ENCODE data around the gene HOXA7.

HOXA7 gene

GRCh38 chr7:27113991-27114769, 42.3 kb downstream of the HOXA7 start (continued):
- TF ChIP-seq ZNF398 (tag by site-specific recombination; IDR thresholded peaks at IDR 0.05), result peak; percentile 97
- TF ChIP-seq KLF1 (tag by site-specific recombination; IDR thresholded peaks at IDR 0.05), result no peak
- TF ChIP-seq GLIS2 (tag by site-specific recombination; IDR thresholded peaks at IDR 0.05), result peak; percentile 52
- TF ChIP-seq ZNF341 (tag by site-specific recombination; IDR thresholded peaks at IDR 0.05; ENCODE audit: low read depth), result 0 out of 2 replicates have a peak, but pooled peaks have one; percentile 9
- peak; percentile 29; the same call in 1 of the 2 replicates for TF ChIP-seq ZNF600 (tag by site-specific recombination; IDR thresholded peaks at IDR 0.05)
- peak; percentile 75 for TF ChIP-seq PATZ1 (tag by site-specific recombination; IDR thresholded peaks at IDR 0.05)
- peak; percentile 35; the same call in 1 of the 2 replicates for TF ChIP-seq GLIS1 (tag by site-specific recombination; IDR thresholded peaks at IDR 0.05)
- TF ChIP-seq ZBTB8A (tag by site-specific recombination; IDR thresholded peaks at IDR 0.05), result peak; percentile 68
- no peak for TF ChIP-seq ZFP69B (tag by site-specific recombination; IDR thresholded peaks at IDR 0.05)
- TF ChIP-seq ZNF335 (tag by site-specific recombination; conservative IDR thresholded peaks at IDR 0.05), result peak; percentile 38
- peak; percentile 54; the same call in 1 of the 2 replicates for TF ChIP-seq PRDM1 (tag by site-specific recombination; IDR thresholded peaks at IDR 0.05)
- no peak for TF ChIP-seq ZNF423 (tag by site-specific recombination; IDR thresholded peaks at IDR 0.05)
- no peak for TF ChIP-seq ZNF792 (tag by site-specific recombination; IDR thresholded peaks at IDR 0.05)
- TF ChIP-seq YY1 (tag by site-specific recombination; IDR thresholded peaks at IDR 0.05), result no peak
- TF ChIP-seq ZNF169 (tag by site-specific recombination; IDR thresholded peaks at IDR 0.05), result no peak
- peak; percentile 8; the same call in 1 of the 2 replicates for TF ChIP-seq ZNF629 (tag by site-specific recombination; IDR thresholded peaks at IDR 0.05)
- no peak for TF ChIP-seq ZNF10 (tag by site-specific recombination; IDR thresholded peaks at IDR 0.05)
- TF ChIP-seq ZXDB (tag by site-specific recombination; IDR thresholded peaks at IDR 0.05), result no peak
- TF ChIP-seq ZNF132 (tag by site-specific recombination; IDR thresholded peaks at IDR 0.05; ENCODE audit: borderline replicate concordance), result no peak
- TF ChIP-seq WT1 (tag by site-specific recombination; IDR thresholded peaks at IDR 0.05), result peak; percentile 84
- no peak for TF ChIP-seq ZBTB44 (tag by site-specific recombination; IDR thresholded peaks at IDR 0.05)
